Peyer's patch (tissue), 4 donors: Measurements from ENCODE around the gene ZKSCAN5.

Source experiments
- CTCF ChIP-seq, 6 experiments: fragments of 450-650 bp in 4 of 6; fragments of 200-600 bp in 2 of 6; sonication (generic) in 1 of 6; IDR thresholded peaks; one replicate each; pipeline ENCODE4 v1.5.1; 2017 to 2019; ENCODE audit warnings: antibody characterized with exemption in 6 of 6, mild to moderate bottlenecking in 3 of 6, moderate library complexity in 1 of 6
- POLR2A ChIP-seq, 2 donors: fragments of 450-650 bp; IDR thresholded peaks; one replicate each; pipeline ENCODE4 v1.5.1; 2017; ENCODE audit warnings: antibody characterized with exemption in 2 of 2, mild to moderate bottlenecking in 2 of 2, moderate library complexity in 2 of 2

- TF ChIP-seq CTCF (IDR thresholded peaks at IDR 0.05), result no peak
- TF ChIP-seq POLR2A (IDR thresholded peaks at IDR 0.05), result no peak
Measured at GRCh38 chr7:99504281-99504602, 220 bp upstream of the ZKSCAN5 start.
